K562 (cell line): ENCODE measurements around the gene CCDC33. TPM values are rescaled to one million over a fixed set of nuclear protein-coding genes. Genes with fewer than 3 reads are reported as not detected.

Experiments
- ATAC-seq: fragments of 200-7000 bp; cut with Tn5 transposase; 3 replicates; pipeline ENCODE4 v1.9.1; 2020; ENCODE audit warnings: moderate library complexity
- BruUV-seq: library from RNA; stranded (reverse); fragments of 400-500 nt; replicated peaks from 2 replicates; lab custom pipeline; 2021; lab: Mats Ljungman, UMichigan
- CTCF ChIA-PET: fragments of 300-600 bp; formaldehyde crosslinking; extraction: SDS; loops from one replicate; lab custom pipeline; 2021; ENCODE audit warnings: low intra/inter-chr PET ratio; lab: Yijun Ruan, JAX
- POLR2A ChIA-PET: fragments of 300-600, 350-650 bp; sonication (Branson Sonifier 250); formaldehyde crosslinking; extraction: SDS; loops from one replicate; lab custom pipeline; 2021; ENCODE audit warnings: antibody characterized with exemption, inconsistent platforms; lab: Yijun Ruan, JAX
- DNase-seq, 4 experiments: peaks; one replicate each; pipeline versions ENCODE4 v3.0.0 to v3.0.0-alpha.2; 2011 to 2018; ENCODE audit warnings: low spot score in 3 of 4, mixed read lengths in 3 of 4; ENCODE audit errors: extremely low read depth in 1 of 4
- FAIRE-seq: peaks from 2 replicates; lab custom pipeline; 2011; peaks lifted over from hg19 to GRCh38; lab: Jason Lieb, UNC
- H2AFZ ChIP-seq: 2 replicates; pipeline ENCODE4 v1.6.0; 2011; ENCODE audit warnings: low read depth, low read length, control low read depth, inconsistent platforms
- H3K27ac ChIP-seq: fragments of 200-600 bp; 3 replicates; pipeline ENCODE4 v1.8.0; 2011; ENCODE audit warnings: low read depth, mild to moderate bottlenecking, control low read depth, inconsistent platforms, low read length, moderate library complexity, mixed read lengths; ENCODE audit errors: extremely low read depth
- H3K27me3 ChIP-seq, 2 experiments: fragments of 300-600 bp in 1 of 2; 2 replicates in 1 of 2; 3 replicates in 1 of 2; pipeline versions ENCODE4 v1.6.0 to v1.8.0; 2011; ENCODE audit warnings: inconsistent platforms in 2 of 2, low read length in 2 of 2, mild to moderate bottlenecking in 1 of 2, mixed read lengths in 1 of 2, moderate library complexity in 1 of 2; ENCODE audit not compliant: control insufficient read depth in 2 of 2, insufficient read depth in 2 of 2
- H3K36me3 ChIP-seq: fragments of 300-600 bp; 3 replicates; pipeline ENCODE4 v1.8.0; 2011; ENCODE audit warnings: mild to moderate bottlenecking, low read length, inconsistent platforms; ENCODE audit not compliant: control insufficient read depth, insufficient read depth
- H3K4me1 ChIP-seq, 2 experiments: fragments of 200-600 bp in 1 of 2; replicated peaks in 1 of 2; 2 replicates in 1 of 2; 3 replicates in 1 of 2; pipeline versions ENCODE4 v1.5.1 to v1.8.0; 2011; ENCODE audit warnings: inconsistent platforms in 2 of 2, low read length in 2 of 2, mild to moderate bottlenecking in 1 of 2, mixed read lengths in 1 of 2, moderate library complexity in 1 of 2; ENCODE audit not compliant: control insufficient read depth in 2 of 2, insufficient read depth in 2 of 2
- H3K4me2 ChIP-seq: 2 replicates; pipeline ENCODE4 v1.6.1; 2011; ENCODE audit warnings: low read length, control low read depth, inconsistent platforms, mixed read lengths; ENCODE audit not compliant: insufficient read depth
- H3K4me3 ChIP-seq: fragments of 200-600 bp; sonication (generic), shearing (Covaris generic); 2 replicates; pipeline ENCODE4 v1.5.1; 2016; ENCODE audit warnings: control low read depth, inconsistent platforms
- H3K79me2 ChIP-seq: fragments of 200-600 bp; 3 replicates; pipeline ENCODE4 v1.8.0; 2011; ENCODE audit warnings: low read length, inconsistent platforms; ENCODE audit not compliant: control insufficient read depth, insufficient read depth
- H3K9ac ChIP-seq, 2 experiments: 2 replicates each; pipeline versions ENCODE4 v1.6.0 to v1.6.1; 2011; ENCODE audit warnings: low read depth in 2 of 2, low read length in 2 of 2, control low read depth in 1 of 2, inconsistent platforms in 1 of 2, mild to moderate bottlenecking in 1 of 2, mixed read lengths in 1 of 2; ENCODE audit not compliant: insufficient read depth in 1 of 2
- H3K9me1 ChIP-seq: one replicate; pipeline ENCODE4 v1.6.0; 2011; ENCODE audit warnings: inconsistent platforms, mild to moderate bottlenecking, low read length, moderate library complexity; ENCODE audit not compliant: control insufficient read depth, insufficient read depth
- H3K9me3 ChIP-seq: replicated peaks from 2 replicates; pipeline ENCODE4 v1.5.1; 2011; ENCODE audit warnings: low read depth, low read length, inconsistent platforms; ENCODE audit not compliant: control insufficient read depth, insufficient read depth
- H4K20me1 ChIP-seq: replicated peaks from 2 replicates; pipeline ENCODE4 v1.6.1; 2011; ENCODE audit warnings: low read length, inconsistent platforms, mixed read lengths; ENCODE audit not compliant: control insufficient read depth, insufficient read depth
- CC2D1A ChIP-seq: fragments of 450-650 bp; IDR thresholded peaks from 2 replicates; pipeline ENCODE4 v1.6.1; 2017; ENCODE audit warnings: mild to moderate bottlenecking
- CEBPB ChIP-seq: fragments of 450-650 bp; IDR thresholded peaks from 2 replicates; pipeline ENCODE4 v1.6.1; 2016; ENCODE audit warnings: missing genetic modification characterization, missing compliant biosample characterization
- FOSL1 ChIP-seq: fragments of 200-800 bp; sonication (Bioruptor generic); conservative IDR thresholded peaks from 2 replicates; pipeline ENCODE4 v1.6.1; 2016; ENCODE audit warnings: missing genetic modification characterization, missing compliant biosample characterization
- FOXJ3 ChIP-seq: sonication (generic); formaldehyde crosslinking; IDR thresholded peaks from 2 replicates; pipeline ENCODE4 v1.4.0; 2020; ENCODE audit warnings: mild to moderate bottlenecking, missing genetic modification reagents
- NRF1 ChIP-seq, 2 experiments: fragments of 450-650 bp; IDR thresholded peaks in 1 of 2; conservative IDR thresholded peaks in 1 of 2; 2 replicates each; pipeline ENCODE4 v1.6.1; 2014; ENCODE audit warnings: mild to moderate bottlenecking in 2 of 2
- WGBS: fragments of 100-300 bp; shearing (Covaris generic); methylation state at CpG from one replicate; pipeline ENCODE4 v1.1.6; 2016; ENCODE audit warnings: low coverage, mixed read lengths; ENCODE audit not compliant: insufficient coverage; ENCODE audit errors: missing lambda C conversion rate; 5-methylcytosine and 5-hydroxymethylcytosine counted together
- in situ Hi-C: fragments of 300-500 bp; cut with MboI; formaldehyde crosslinking; loops from 4 replicates; pipeline ENCODE4 v1.15.0; 2018; ENCODE audit warnings: inconsistent platforms, mixed read lengths
- intact Hi-C: fragments of 100-400 bp; cut with micrococcal nuclease; formaldehyde crosslinking; loops from 2 replicates; pipeline ENCODE4 v1.14.2; 2022
- polyA plus RNA-seq, 8 experiments: library from polyadenylated mRNA; depleted of rRNA in 4 of 8; stranded (reverse) in 5 of 8; unstranded in 3 of 8; fragments of >200 nt; fragmentation: Nextera tagmentation in 2 of 8; fragmentation: Illumina TruSeq in 1 of 8; extraction: Ambion mirVana in 2 of 8; extraction: Trizol in 1 of 8; gene quantifications; 2 replicates each; pipeline versions ENCODE4 v1.2.1 to v1.2.3, GENCODE V29; 2011 to 2014; ENCODE audit warnings: inconsistent platforms in 1 of 8, missing spikeins in 1 of 8
- total RNA-seq, 7 experiments: library from RNA; depleted of rRNA in 6 of 7; stranded (reverse); fragments of >200 nt in 6 of 7; fragmentation: Illumina TruSeq in 2 of 7; extraction: Trizol in 2 of 7; gene quantifications; 2 replicates each; pipeline versions ENCODE4 v1.2.1 to v1.2.3, GENCODE V29; 2011 to 2021; ENCODE audit warnings: low replicate concordance in 1 of 7
- TF ChIP-seq, protein P1 (sequence below), 2 experiments: fragments of 450-650 bp in 1 of 2; sonication (generic) in 1 of 2; formaldehyde crosslinking in 1 of 2; IDR thresholded peaks in 1 of 2; conservative IDR thresholded peaks in 1 of 2; 2 replicates each; pipeline versions ENCODE4 v1.6.1 to v1.8.1; 2016 to 2023; ENCODE audit warnings: mild to moderate bottlenecking in 2 of 2, moderate library complexity in 2 of 2, inconsistent platforms in 1 of 2, missing genetic modification reagents in 1 of 2

Gene CCDC33
- total and polyA plus RNA-seq, 9 of the 15 experiments (the other 6 are each of a cell fraction or from before 2014, with no cell fraction given): 0.08 to 1.1 (median 0.15) TPM; not detected in 4

DNA sequence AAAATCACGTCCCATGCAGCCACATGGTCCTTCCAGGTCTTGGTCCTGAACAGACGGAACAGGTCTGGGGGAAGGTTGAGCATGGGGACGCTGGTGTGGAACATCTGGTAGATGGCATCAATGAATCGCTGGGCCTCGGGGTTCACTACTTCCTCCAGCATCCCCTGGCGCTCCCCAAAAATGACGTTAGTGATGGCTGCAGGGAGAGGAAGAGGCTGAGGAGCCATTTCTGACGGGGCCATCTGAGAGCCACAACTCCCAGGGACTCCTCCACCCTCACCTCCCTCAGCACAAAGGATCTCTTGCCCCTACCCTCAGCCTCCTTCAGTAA, 107.6 kb downstream of the CCDC33 start (continued):
- no peak for TF ChIP-seq CC2D1A

DNA sequence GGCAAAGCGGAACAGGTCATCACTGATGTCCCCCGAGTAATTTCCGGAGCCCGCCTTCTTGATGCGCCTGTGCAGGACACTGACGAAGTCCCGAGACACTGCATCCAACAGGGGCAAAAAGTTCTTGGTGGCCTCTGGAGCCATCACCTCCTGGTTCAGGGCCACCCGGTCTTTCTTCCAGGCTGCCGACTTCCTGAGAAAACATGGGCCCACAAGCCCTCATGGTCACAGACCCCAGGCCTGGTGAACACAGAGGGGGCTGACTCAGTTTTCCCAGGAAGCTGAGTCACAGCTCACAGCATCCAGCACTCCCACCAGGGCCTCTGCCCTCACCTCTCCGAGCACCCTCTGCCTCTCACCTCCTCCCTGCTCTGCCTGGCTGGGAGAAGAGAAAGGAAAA, 108.9 kb downstream of the CCDC33 start:
- Histone ChIP-seq H3K9me1 (no peaks in the 10 kb centered on the region), H3K27ac (no peak overlapping the region), H3K27me3 (peaks cover 22 to 58% of the 10 kb centered on the region in 2 experiments), H3K9me3 (no peaks in the 10 kb centered on the region), H3K79me2 (no peaks in the 10 kb centered on the region), H2AFZ (no peak overlapping the region), H3K4me2 (no peak overlapping the region), H3K4me3 (no peak overlapping the region), H4K20me1 (no peaks in the 10 kb centered on the region; the same call in 1 of the 2 replicates), H3K9ac (no peak overlapping the region), H3K4me1 (peaks cover 0 to 2% of the 10 kb centered on the region in 2 experiments; a peak in 1 of 5 replicates), H3K36me3 (no peaks in the 10 kb centered on the region)
- ChIA-PET POLR2A (no interaction called here), CTCF (no interaction called here)
- no TSS peak for BruUV-seq
- no peak for DNase-seq
- no peak for FAIRE-seq
- no peak for ATAC-seq
- WGBS: 1% methylated on average over 10 of the region's 10 CpGs
- in situ Hi-C loops (loop anchor here (25.0 kb wide), 1 partner anchor 942 kb away; the partner anchor contains the start of gene GOLGA6D), intact Hi-C loops (no loop called here)
- TF ChIP-seq, protein P1, sequence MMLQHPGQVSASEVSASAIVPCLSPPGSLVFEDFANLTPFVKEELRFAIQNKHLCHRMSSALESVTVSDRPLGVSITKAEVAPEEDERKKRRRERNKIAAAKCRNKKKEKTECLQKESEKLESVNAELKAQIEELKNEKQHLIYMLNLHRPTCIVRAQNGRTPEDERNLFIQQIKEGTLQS (IDR thresholded peaks at IDR 0.05): peak; percentile 29; the same call in 1 of the 2 replicates
- TF ChIP-seq, protein P1 (CRISPR knock-in tag; conservative IDR thresholded peaks at IDR 0.05): no peak
- TF ChIP-seq FOSL1 (tag) (0 out of 2 replicates have a peak, but pooled peaks have one; percentile 45), NRF1 (conservative IDR thresholded peaks at IDR 0.05 in 1 of 2, IDR thresholded peaks at IDR 0.05 in 1 of 2) (0 out of 4 replicates have a peak, but pooled peaks of 1 of the 2 experiments have one; percentile 19), CEBPB (tag) (no peak), FOXJ3 (CRISPR knock-in tag) (no peak)
